ENCODE results near the gene STING1. TPM values are rescaled to one million over a fixed set of nuclear protein-coding genes. Genes with fewer than 3 reads are reported as not detected.

The STING1 gene
- total and polyA plus RNA-seq, 2 donors (not counting 1 experiment from before 2014, with no cell fraction given), result 1.1 to 2.8 TPM

DNA sequence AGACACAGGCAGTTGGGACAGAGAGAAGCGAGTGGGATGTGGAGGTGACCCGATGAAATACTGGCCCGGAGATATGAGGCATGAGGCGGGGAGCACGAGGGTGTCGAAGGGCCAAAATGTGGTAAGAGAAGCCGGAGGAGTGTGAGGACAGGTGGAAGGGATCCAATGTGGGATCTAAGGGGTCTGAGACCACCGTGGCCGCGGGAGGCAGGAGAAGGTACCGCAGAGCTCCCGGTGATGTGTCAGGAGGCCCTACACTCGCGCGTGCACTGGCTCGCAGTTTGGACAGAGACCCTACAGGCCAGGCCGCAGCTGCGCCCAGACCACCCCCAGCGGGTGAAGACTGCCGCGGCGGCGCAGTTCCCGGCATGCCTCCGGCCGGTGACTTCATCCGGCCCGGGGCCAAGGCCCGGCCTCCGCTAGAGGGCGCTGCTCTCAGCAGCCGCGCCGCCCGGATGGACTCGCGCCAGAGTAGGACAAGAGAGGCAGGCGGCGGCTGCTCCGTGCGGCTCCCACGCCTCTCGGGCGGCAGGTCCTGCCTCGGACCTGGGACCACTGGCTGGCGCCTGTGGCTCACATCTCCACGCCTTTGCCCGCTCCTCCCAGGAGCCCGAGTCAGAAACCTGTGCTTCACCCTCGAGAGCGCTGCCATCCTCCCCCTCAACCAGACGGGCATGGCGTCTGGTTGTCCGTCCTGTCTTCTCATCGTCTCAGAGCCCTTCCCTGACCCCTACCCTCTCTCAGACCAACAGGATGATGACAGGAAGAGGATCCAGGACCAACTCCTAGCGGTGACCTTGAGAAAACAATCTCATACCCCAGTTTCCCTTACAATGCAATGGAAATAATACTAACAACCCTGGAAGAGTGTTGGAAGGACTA, 35.4 kb upstream of the STING1 start:
- H3K79me2 ChIP-seq (ENCODE audit: control insufficient read depth, insufficient read depth, low read length), result no peaks in the 10 kb centered on the region
- H3K36me3 ChIP-seq (replicated peaks in 1 of 2; ENCODE audit: control extremely low read depth in 1 of 2, control insufficient read depth in 1 of 2, extremely low read depth in 1 of 2, insufficient read depth in 2 of 2, low read length in 1 of 2), result no peaks in the 10 kb centered on the region
- Mint-ChIP-seq H3K27me3 (no peaks in the 10 kb centered on the region), H3K4me1 (peaks cover 23% of the 10 kb centered on the region), H3K4me3 (peak overlapping the region; percentile 87), H3K27ac (peak overlapping the region; percentile 86), H3K9me3 (ENCODE audit: insufficient read depth) (no peaks in the 10 kb centered on the region)
- peak overlapping the region; percentile 71 for H3K9ac ChIP-seq (ENCODE audit: low read length)
- peak overlapping the region; percentile 78 for H3K4me2 ChIP-seq (replicated peaks; ENCODE audit: low read depth, low read length, poor library complexity, severe bottlenecking)
- peak overlapping the region; percentile 99 for H2AFZ ChIP-seq (ENCODE audit: insufficient read depth, low read depth, low read length, poor library complexity, severe bottlenecking)
- peak overlapping the region; percentile 41 to 68 (median 61) for H3K4me3 ChIP-seq (ENCODE audit: control extremely low read depth in 1 of 5, extremely low read depth in 1 of 5, insufficient read depth in 1 of 5, low read depth in 2 of 5, low read length in 4 of 5)
- TF ChIP-seq, protein P1, sequence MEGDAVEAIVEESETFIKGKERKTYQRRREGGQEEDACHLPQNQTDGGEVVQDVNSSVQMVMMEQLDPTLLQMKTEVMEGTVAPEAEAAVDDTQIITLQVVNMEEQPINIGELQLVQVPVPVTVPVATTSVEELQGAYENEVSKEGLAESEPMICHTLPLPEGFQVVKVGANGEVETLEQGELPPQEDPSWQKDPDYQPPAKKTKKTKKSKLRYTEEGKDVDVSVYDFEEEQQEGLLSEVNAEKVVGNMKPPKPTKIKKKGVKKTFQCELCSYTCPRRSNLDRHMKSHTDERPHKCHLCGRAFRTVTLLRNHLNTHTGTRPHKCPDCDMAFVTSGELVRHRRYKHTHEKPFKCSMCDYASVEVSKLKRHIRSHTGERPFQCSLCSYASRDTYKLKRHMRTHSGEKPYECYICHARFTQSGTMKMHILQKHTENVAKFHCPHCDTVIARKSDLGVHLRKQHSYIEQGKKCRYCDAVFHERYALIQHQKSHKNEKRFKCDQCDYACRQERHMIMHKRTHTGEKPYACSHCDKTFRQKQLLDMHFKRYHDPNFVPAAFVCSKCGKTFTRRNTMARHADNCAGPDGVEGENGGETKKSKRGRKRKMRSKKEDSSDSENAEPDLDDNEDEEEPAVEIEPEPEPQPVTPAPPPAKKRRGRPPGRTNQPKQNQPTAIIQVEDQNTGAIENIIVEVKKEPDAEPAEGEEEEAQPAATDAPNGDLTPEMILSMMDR (IDR thresholded peaks at IDR 0.05), result peak; percentile 92
- TF ChIP-seq EZH2 (IDR thresholded peaks at IDR 0.05; ENCODE audit: borderline replicate concordance, insufficient read depth, low read depth, low read length, poor library complexity, severe bottlenecking), result no peak
- H4K20me1 ChIP-seq (ENCODE audit: control insufficient read depth, insufficient read depth, low read length, poor library complexity, severe bottlenecking), result no peaks in the 10 kb centered on the region
- peak overlapping the region; percentile 71 to 79 for H3K27ac ChIP-seq (ENCODE audit: low read length in 2 of 2)
- CTCF ChIA-PET, result interaction anchor here (0.6 to 11.0 kb wide), 16 partner anchors 9 to 774 kb away, joined by 3 to 168 read pairs (median 4); partner anchors contain the start of genes DNAJC18 and UBE2D2
- POLR2A ChIA-PET, result interaction anchor here (0.6 to 1.7 kb wide), 4 partner anchors 12 to 85 kb away, joined by 3 to 7 read pairs (median 6); partner anchors contain the start of gene UBE2D2
- 5% methylated on average over 55 of the region's 56 CpGs for WGBS (ENCODE audit: insufficient coverage)
- intact Hi-C loops (cut with micrococcal nuclease), result loop anchor here (1.0 to 10.0 kb wide), 10 partner anchors 25 to 247 kb away; partner anchors contain the start of genes DNAJC18, MATR3 and PAIP2
- peak; percentile 96 for ATAC-seq (ENCODE audit: low read depth)
- DNase-seq, result peak; percentile 92
- H3K9me3 ChIP-seq (ENCODE audit: control extremely low read depth in 1 of 3, control insufficient read depth in 2 of 3, insufficient read depth in 1 of 3, low read length in 2 of 3), result no peaks in the 10 kb centered on the region
- no peaks in the 10 kb centered on the region for H3K27me3 ChIP-seq (replicated peaks in 1 of 4; ENCODE audit: control extremely low read depth in 1 of 4, control insufficient read depth in 3 of 4, insufficient read depth in 4 of 4, low read length in 3 of 4)
- H3K4me1 ChIP-seq (ENCODE audit: control insufficient read depth in 2 of 2, insufficient read depth in 2 of 2, low read length in 2 of 2), result peaks cover 2 to 20% of the 10 kb centered on the region in 2 donors

Data from B cell (primary cell).